LNCaP clone FGC (cell line): ENCODE results near the gene STAP2.
A peak's percentile ranks its signal among the peaks of the same experiment; 100 is the strongest.

Source experiments
- DNase-seq: peaks from one replicate; pipeline ENCODE4 v3.0.0-alpha.2; 2011; ENCODE audit warnings: low read depth
- H3K4me3 ChIP-seq: 2 replicates; pipeline ENCODE4 v1.5.1; 2011; ENCODE audit warnings: mild to moderate bottlenecking, low read depth, low read length, control low read depth
- CTCF ChIP-seq: IDR thresholded peaks from 2 replicates; pipeline ENCODE4 v1.5.1; 2012; ENCODE audit warnings: mild to moderate bottlenecking; ENCODE audit not compliant: control insufficient read depth, insufficient read depth; ENCODE audit errors: extremely low read depth

The STAP2 gene

GRCh38 chr19:4338441-4339355, at the start of gene STAP2:
Gene STAP2 (minus strand): TSS chr19:4338827. CDS start chr19:4338753, 74 bp downstream.
- no peak for TF ChIP-seq CTCF
- peak; percentile 67 for DNase-seq
- H3K4me3 ChIP-seq, result peak within 1 kb of the TSS; percentile 58

GRCh38 chr19:4386041-4386782, 47.6 kb upstream of the STAP2 start:
- no peak overlapping the region for H3K4me3 ChIP-seq
- DNase-seq, result no peak
- TF ChIP-seq CTCF, result no peak

GRCh38 chr19:4385291-4386040, 46.8 kb upstream of the STAP2 start:
- DNase-seq, result no peak
- TF ChIP-seq CTCF, result no peak
- H3K4me3 ChIP-seq, result no peak overlapping the region

GRCh38 chr19:4380254-4380727, 41.7 kb upstream of the STAP2 start:
- TF ChIP-seq CTCF, result no peak
- no peak for DNase-seq
- H3K4me3 ChIP-seq, result no peak overlapping the region

- no peak overlapping the region for H3K4me3 ChIP-seq
- TF ChIP-seq CTCF, result no peak
- DNase-seq, result no peak
These were observed 41.0 kb upstream of the STAP2 start for GRCh38 chr19:4379383-4380253.

GRCh38 chr19:4378886-4379285, 40.3 kb upstream of the STAP2 start:
- H3K4me3 ChIP-seq, result no peak overlapping the region
- no peak for DNase-seq
- TF ChIP-seq CTCF, result no peak
